Loucy (cell line): ENCODE results near the gene SPSB4.

Source experiments
- H2AFZ ChIP-seq: fragments of 200-600 bp; sonication (generic); 2 replicates; pipeline ENCODE4 v1.6.0; 2016; ENCODE audit warnings: antibody characterized with exemption, mild to moderate bottlenecking, low read length, moderate library complexity
- H3F3A ChIP-seq: fragments of 200-600 bp; 2 replicates; pipeline ENCODE4 v1.6.0; 2016; ENCODE audit warnings: antibody characterized with exemption, low read depth, mild to moderate bottlenecking
- H3K27me3 ChIP-seq: fragments of 200-600 bp; sonication (generic); 2 replicates; pipeline ENCODE4 v1.6.1; 2014; ENCODE audit warnings: low read length, mild to moderate bottlenecking; ENCODE audit not compliant: insufficient read depth, poor library complexity, severe bottlenecking
- H3K36me3 ChIP-seq: fragments of 200-600 bp; sonication (generic); 2 replicates; pipeline ENCODE4 v1.6.1; 2016; ENCODE audit warnings: low read length; ENCODE audit not compliant: insufficient read depth
- H3K4me1 ChIP-seq: fragments of 200-600 bp; sonication (generic); 2 replicates; pipeline ENCODE4 v1.5.1; 2014; ENCODE audit warnings: low read length, mild to moderate bottlenecking; ENCODE audit not compliant: insufficient read depth, poor library complexity, severe bottlenecking
- H3K4me2 ChIP-seq: fragments of 200-600 bp; sonication (generic); 2 replicates; pipeline ENCODE4 v1.6.0; 2014; ENCODE audit warnings: antibody characterized with exemption, low read length, low read depth, mild to moderate bottlenecking; ENCODE audit not compliant: poor library complexity, severe bottlenecking
- H3K4me3 ChIP-seq: fragments of 200-600 bp; sonication (generic); 2 replicates; pipeline ENCODE4 v1.5.1; 2014; ENCODE audit warnings: low read length, mild to moderate bottlenecking, mixed read lengths; ENCODE audit not compliant: poor library complexity, severe bottlenecking
- H3K79me2 ChIP-seq: fragments of 200-600 bp; sonication (generic); 2 replicates; pipeline ENCODE4 v1.6.1; 2014; ENCODE audit warnings: low read length; ENCODE audit not compliant: insufficient read depth
- H3K9ac ChIP-seq: fragments of 200-600 bp; sonication (generic); 2 replicates; pipeline ENCODE4 v1.6.0; 2014; ENCODE audit warnings: mild to moderate bottlenecking, low read depth, low read length, moderate library complexity; ENCODE audit not compliant: poor library complexity, severe bottlenecking
- H3K9me2 ChIP-seq: fragments of 200-600 bp; sonication (generic); replicated peaks from 2 replicates; pipeline ENCODE4 v1.6.1; 2016; ENCODE audit warnings: low read depth, low read length, mixed read lengths
- H3K9me3 ChIP-seq: fragments of 200-600 bp; sonication (generic); 2 replicates; pipeline ENCODE4 v1.6.1; 2014; ENCODE audit warnings: mild to moderate bottlenecking, antibody characterized with exemption, low read length, low read depth; ENCODE audit not compliant: insufficient read depth
- H4K20me1 ChIP-seq: fragments of 200-600 bp; sonication (generic); 2 replicates; pipeline ENCODE4 v1.6.0; 2014; ENCODE audit warnings: antibody characterized with exemption, low read length, mild to moderate bottlenecking; ENCODE audit not compliant: insufficient read depth, poor library complexity, severe bottlenecking
- CTCF ChIP-seq: fragments of 200-600 bp; sonication (generic); conservative IDR thresholded peaks from 2 replicates; pipeline ENCODE4 v1.5.1; 2014; ENCODE audit warnings: mild to moderate bottlenecking, antibody characterized with exemption, low read length
- EZH2phosphoT487 ChIP-seq: fragments of 200-600 bp; IDR thresholded peaks from 2 replicates; pipeline ENCODE4 v1.6.1; 2018; ENCODE audit warnings: antibody characterized with exemption, mild to moderate bottlenecking, moderate library complexity, borderline replicate concordance

The SPSB4 gene

GRCh38 chr3:141087076-141087777 lies 36.1 kb downstream of the SPSB4 start:
- no peaks in the 10 kb centered on the region for H3F3A ChIP-seq
- H3K4me1 ChIP-seq, result no peaks in the 10 kb centered on the region
- no peak overlapping the region for H2AFZ ChIP-seq
- H3K9me3 ChIP-seq, result no peaks in the 10 kb centered on the region
- H4K20me1 ChIP-seq, result no peaks in the 10 kb centered on the region
- no peak overlapping the region for H3K4me2 ChIP-seq
- no peaks in the 10 kb centered on the region for H3K27me3 ChIP-seq
- H3K79me2 ChIP-seq, result no peaks in the 10 kb centered on the region
- no peaks in the 10 kb centered on the region for H3K36me3 ChIP-seq
- TF ChIP-seq EZH2phosphoT487, result no peak
- TF ChIP-seq CTCF, result no peak
- H3K9ac ChIP-seq, result no peak overlapping the region
- no peaks in the 10 kb centered on the region for H3K9me2 ChIP-seq
- H3K4me3 ChIP-seq, result no peak overlapping the region

- Histone ChIP-seq H3K27me3 (no peaks in the 10 kb centered on the region), H2AFZ (no peak overlapping the region), H3K4me2 (no peak overlapping the region), H3K4me1 (peaks cover 3% of the 10 kb centered on the region), H3F3A (no peaks in the 10 kb centered on the region), H4K20me1 (no peaks in the 10 kb centered on the region), H3K36me3 (no peaks in the 10 kb centered on the region), H3K9me2 (no peaks in the 10 kb centered on the region), H3K9ac (no peak overlapping the region), H3K4me3 (no peak overlapping the region), H3K79me2 (no peaks in the 10 kb centered on the region), H3K9me3 (no peaks in the 10 kb centered on the region)
- TF ChIP-seq CTCF, result no peak
- TF ChIP-seq EZH2phosphoT487, result no peak
Measured at GRCh38 chr3:141087778-141088130, 36.6 kb downstream of the SPSB4 start.

GRCh38 chr3:141089339-141090152 lies 38.4 kb downstream of the SPSB4 start:
- H3K9ac ChIP-seq, result no peak overlapping the region
- H3K36me3 ChIP-seq, result no peaks in the 10 kb centered on the region
- no peaks in the 10 kb centered on the region for H3F3A ChIP-seq
- H3K4me1 ChIP-seq, result peaks cover 10% of the 10 kb centered on the region
- TF ChIP-seq EZH2phosphoT487, result no peak
- TF ChIP-seq CTCF, result no peak
- H3K27me3 ChIP-seq, result no peaks in the 10 kb centered on the region
- no peak overlapping the region for H3K4me3 ChIP-seq
- no peaks in the 10 kb centered on the region for H3K79me2 ChIP-seq
- H3K9me3 ChIP-seq, result no peaks in the 10 kb centered on the region
- no peak overlapping the region for H2AFZ ChIP-seq
- no peaks in the 10 kb centered on the region for H4K20me1 ChIP-seq
- no peaks in the 10 kb centered on the region for H3K9me2 ChIP-seq
- H3K4me2 ChIP-seq, result no peak overlapping the region
